GM18868 (cell line): ENCODE measurements around the gene TSTD2.

Experiments
- ATAC-seq: cut with Tn5 transposase; IDR thresholded peaks from one replicate; pipeline ENCODE4 v1.9.1; 2021; ENCODE audit warnings: mild to moderate bottlenecking, moderate library complexity; ENCODE audit not compliant: unreplicated experiment

Gene TSTD2

DNA sequence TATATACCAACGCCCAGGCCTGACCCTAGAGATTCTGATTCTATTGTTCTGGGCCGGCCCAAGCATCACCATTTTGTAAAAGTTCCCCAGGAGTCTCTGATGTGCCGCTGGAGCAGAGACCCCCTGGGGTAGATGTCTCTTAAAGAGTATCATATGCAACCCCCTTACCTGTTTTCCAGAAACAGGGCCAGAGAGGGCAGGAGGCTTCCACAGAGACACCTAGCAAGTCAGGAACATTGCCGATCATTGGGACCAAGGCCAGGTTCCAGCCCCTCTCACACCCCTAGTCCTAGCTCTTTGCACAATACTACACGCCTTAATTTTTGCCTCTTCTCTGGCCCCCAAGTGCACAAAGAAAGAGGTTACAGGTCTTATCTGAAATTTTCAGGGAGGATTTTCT, 67.9 kb downstream of the TSTD2 start:
- no peak for ATAC-seq

DNA sequence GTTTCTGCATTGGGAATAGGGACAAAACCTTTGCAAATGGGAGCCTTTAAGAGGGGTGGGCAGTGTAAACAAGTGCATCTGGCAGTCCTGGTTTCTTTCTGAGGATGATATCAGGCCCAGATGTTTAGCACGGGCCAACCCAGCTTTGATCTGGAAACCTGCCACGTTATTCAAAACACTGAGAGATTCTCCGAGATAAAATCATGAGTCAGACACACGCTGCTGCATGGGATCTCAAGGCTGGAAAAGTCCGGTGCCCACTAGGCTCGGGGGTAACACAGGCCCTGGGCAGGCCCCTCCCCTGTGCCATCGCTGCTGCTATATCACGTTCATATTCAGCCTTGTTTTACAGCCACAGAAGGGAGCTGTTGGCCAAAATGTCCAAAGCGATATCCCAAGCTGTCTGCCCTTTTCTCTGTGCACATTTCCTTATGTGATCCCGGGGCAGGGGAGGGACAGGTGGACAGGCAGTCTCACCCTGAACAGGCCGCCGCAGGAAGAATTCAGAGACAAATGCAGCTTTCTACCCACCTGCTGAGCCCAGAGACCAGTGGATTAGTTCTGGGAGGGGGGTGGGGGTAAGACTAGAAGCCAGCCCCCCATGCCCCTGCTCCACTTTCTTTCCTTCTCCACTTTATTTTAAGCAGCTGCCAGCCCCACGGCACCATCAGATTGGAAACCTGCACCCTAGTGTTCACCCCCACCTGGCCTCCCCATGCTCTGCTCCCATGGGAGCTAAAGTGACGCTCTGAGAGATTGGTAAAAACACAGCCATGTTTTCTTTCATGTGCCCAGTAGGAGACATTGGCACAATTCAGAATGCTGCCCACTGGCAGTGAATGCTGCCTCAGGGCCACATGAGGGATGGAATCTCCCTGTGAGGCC, 68.6 kb downstream of the TSTD2 start:
- no peak for ATAC-seq

DNA sequence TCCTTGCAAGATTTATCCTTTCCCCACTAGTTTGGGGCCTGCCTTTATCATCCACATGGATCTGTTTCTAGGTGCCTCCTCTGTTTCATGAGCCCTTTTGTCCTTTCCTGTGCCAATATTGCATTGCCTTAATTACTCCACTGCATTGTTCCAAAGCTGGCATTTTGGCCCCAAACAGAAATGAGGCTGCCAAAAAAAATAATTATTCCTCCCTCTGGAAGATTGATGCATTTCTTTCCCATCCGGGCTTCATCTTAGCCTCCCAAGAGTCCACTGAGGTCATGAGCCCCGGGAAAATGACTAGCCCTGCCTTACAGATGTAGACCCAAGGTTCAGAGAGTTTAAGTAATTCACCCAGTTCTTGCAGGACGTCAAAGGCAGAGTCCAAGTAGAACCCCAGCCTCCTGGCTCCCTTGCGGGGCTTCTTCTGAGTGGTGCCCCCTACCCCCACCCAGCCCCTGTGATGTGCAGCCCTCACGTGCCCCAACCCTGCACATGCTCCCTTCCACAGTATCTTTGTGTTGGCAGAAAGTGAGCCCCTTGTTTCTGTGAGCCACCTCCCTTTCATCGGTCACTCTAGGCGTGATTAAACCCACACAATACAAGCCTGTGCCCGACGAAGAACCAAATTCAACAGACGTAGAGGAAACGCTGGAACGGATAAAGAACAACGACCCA, 69.6 kb downstream of the TSTD2 start:
- ATAC-seq: no peak

DNA sequence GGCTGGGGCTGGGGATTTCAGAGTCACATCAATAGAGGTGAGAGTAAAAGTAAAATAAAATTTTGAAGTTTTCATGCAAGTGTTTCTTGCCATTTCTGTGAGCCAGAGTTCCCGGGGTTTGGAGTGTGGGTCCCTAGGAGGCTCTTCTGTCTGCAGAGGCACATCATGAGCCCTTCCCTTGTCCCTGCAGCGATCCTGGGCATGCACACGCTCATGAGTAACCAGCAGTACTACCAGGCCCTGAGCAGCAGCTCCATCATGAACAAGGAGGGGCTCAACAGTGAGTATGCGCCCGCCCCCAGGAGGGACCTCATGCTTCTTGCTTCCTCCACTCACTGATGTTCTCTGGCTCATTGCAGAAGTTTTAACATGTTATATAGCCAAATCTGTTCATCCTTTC, 70.6 kb downstream of the TSTD2 start:
- no peak for ATAC-seq

DNA sequence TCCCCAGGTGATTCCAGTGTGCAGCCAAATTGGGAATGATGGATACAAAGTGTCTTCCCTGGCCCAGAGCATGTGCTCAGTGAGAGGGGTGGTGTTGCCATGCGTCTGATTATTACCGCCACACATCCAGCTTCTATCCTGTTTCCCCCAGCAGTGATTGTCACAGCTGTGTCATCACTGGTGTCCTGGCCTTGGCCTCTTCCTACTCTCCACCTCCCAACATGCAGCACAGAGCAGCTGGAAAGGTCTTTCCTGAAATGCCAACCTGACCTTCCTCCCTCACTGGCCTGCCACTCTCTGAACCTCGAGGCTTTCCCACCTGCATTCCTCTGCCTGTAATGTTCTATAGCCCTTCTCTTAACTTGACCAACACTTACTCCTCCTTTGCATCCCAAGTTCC, 71.7 kb downstream of the TSTD2 start:
- no peak for ATAC-seq

DNA sequence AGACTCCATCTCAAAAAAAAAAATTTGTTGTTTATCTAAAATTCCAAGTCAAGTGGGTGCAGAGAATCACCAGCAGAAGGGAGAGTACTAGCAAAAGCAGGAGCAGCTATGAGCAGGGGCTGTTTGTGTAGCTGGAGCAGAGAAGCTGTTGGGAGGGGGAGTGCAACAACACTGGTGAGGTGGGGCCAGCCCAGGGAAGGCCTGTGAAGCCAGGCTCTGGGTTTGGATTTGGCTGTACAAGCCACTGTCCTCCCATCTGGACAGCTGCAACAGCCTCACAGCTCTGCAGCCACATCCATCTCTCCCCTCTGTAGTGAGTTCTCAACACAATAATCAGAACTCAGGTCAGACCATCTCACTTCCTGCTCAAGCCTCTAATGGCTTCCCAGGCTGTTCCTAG, 72.3 kb downstream of the TSTD2 start:
- ATAC-seq: no peak

DNA sequence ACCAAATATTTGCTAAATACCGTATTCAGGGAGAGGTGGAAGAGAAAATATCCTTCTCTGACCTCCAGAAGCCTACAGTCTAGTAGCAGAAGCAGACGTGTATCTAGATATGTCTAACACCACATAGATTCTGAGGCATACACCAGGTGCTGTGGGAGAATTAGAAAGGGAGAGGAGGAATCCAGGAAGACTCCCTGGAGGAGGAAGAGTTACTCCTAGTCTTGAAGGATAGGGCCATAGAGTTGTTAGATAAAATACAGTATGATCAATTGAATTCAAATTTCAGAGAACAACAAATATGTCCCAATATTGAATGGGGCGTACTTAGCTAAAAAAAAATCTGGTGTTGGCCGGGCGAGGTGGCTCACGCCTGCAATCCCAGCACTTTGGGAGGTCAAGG, 73.0 kb downstream of the TSTD2 start:
- ATAC-seq: no peak

DNA sequence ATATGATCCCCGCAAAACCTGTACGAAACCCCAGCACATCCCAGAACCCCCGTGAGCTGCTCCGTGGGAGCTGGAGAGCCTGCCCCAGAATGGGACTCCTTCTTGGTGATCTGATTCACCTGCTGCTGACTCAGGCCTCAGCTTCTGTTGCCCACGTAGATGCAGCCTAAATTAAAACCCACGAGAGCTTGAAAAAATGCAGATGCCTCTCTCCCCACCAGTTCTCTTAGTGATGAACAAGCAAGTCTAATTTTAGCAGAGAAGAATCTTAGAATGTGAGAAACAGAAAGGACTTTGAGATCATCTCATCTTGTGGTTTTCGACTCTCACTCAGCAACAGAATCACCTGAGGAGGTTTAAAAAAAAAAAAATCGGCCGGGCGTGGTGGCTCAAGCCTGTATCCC, 74.1 kb downstream of the TSTD2 start:
- peak; percentile 82 for ATAC-seq

DNA sequence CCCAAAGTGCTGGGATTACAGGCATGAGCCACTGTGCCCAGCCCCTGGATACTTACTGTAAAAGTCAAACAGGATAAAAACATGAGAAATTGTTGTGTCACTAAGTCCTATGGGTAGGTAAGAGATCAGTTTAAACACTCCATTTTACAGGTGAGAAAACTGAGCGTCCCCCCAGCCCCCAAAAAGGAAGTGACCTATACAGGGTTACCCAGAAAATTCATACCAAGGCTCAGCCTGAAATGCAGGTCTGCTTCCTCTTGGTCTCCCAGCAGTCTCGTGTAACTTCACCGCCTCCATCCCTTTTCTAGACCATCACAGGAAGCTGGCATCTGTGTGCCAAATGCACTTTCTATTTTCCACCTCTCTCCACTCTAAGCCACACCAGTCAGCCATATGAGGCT, 74.5 kb downstream of the TSTD2 start:
- peak; percentile 38 for ATAC-seq

DNA sequence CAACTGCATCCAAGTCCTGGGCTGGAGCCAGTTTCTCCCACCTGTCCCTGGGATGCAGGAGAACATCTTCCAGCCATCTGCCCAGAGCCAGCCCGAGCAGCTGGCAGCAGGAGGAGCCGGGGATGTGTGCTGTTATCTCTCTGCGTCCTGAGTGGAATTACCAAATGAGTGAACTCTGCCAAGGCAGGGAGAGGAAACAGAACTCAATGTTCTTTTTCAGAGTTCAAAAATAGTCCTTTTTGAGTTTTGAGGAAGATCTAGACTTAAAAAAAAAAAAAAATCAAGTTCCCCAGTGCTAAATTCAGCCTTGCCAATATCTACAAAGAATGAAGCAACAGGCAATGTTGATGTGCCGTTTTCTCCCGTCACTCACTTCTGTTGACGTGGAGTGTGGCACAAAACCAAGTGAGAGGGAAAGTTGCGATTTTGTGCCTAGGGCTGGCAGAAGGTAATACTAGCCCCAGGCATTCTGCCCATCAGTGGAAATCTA, 75.5 kb downstream of the TSTD2 start:
- ATAC-seq: no peak

DNA sequence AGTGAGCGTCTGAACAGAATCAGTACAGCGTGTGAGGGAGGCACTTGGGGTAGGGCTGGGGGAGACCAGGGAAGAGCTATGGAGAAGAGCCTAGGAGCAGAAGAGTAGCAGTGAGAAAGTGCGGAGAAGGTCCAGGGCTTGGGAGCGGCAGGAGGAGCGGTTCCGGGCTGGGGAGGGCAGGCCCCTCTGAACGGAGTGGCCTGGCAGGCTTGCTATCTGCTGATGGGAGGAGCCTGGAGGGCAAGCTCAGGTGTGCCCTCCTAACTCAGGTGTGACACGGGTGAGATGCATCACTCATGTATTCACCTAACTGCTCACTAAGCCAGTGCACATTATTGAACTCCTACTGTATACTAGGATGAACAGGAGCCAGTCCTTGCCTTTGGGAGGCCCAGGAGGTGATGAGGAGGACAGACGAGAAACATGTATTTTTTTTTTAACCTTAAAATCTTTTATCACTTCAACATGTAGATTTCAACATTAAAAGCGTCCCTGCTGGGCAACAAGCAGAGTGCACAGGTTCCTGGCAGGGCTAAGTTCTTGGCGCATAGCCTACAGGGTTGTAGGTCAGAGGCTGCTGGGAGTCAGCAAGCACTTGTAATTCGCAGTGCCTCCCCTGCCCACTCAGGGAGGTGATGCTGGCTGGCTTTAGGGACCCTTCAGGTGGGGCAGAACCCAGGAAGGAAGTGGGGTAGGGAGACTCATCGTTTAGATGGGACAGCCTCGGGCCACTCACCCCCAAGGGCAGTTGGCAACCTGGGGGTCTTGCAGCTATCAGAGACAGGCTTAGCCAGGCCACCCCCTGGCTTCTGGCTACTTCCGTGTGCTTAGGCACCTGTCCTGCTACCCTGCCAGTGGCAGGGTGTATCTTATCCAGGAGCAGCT, 76.2 kb downstream of the TSTD2 start:
- ATAC-seq: no peak

DNA sequence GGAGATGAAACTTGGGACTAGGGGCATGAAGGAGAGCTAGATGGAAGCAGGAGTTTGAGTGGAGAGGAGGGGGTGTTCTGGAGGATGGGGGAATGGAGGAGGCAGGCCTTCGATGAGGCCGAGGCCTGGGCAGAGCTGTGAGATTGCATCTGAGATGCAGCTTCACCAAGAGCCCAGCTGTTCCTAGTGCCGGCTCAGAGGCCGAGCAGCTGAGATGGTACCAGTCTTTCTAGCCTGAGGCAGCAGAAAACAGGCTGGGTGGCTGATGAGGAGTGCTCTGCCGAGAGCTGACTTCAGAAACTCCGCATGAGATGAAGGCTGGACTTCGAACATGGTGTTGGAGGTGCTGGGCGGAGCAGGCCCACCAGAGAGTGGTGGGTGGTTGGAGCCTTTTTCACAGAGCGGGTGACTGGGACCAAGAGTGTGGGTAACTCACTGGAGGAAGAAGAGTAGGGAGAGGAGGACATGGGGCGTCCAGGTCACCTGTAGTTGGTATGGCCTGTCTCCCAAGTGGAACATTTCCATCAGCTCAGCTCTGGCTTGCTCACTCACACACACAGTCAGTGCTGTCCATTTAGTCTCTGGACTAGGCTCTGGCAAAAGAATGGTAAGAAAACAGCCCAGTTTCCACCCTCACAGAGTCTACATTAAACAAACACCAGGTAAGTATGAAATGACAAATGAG, 77.0 kb downstream of the TSTD2 start:
- no peak for ATAC-seq

DNA sequence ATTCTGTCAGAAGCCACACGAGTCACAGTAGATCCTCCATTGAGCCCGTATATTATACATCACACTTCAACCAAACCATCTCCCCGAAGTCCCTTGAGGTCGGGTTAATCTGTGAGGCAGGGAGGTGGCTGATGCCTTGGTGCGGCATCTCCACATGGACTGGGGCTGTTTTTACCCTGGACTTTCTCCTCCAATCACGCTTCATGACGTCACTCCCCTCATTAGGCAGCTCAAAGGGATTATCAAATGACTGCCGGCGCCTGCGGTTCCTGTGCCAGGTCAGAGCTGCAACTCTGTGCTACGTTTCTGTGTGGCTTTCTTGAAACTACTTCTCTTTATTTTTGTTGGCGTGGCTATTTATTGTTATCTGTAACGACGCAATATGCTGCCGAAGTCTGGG, 78.0 kb downstream of the TSTD2 start:
- ATAC-seq: no peak

DNA sequence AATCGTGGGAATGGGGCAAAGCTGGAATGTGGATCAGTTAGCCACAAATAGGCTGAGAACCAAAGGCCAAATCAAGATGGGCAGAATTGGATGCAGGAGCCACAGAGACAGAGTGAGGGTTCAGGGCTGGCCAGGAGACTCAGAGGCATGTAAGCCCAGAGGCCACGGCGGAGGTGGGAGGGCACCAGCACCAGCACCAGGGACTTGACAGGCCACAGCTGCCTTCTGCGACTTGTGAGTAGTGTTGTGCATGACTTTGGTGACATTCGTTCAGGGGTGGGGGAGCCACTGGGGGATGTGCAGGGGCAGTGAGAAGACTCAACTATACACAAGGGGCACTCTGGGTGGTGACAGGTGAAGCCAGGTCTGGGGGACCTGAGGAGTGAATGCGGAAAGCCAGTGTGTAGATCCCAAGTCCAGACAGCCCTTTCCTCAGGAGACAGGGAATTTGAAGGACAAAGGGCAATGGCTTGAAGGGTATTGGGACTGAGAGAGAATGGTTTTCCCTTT, 78.5 kb downstream of the TSTD2 start:
- no peak for ATAC-seq

DNA sequence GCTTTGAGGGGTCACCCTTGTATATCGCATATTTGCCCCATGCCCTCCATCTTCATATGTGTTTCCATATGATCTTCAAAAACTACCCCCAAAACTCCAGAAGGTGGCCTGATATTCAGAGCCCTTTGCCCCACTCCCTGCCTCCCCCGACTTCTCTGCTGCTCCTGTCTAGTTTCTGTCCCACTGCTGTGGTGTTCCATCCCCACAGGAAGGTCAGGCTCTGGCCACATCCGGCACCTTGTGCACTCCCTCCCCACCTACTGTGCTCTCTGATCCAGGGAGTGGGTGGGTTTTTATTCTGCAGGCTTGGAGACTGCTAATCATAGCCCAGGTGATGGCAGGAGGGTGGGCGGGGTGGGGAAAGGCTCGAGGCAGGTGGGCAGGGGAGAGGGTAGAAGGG, 79.3 kb downstream of the TSTD2 start:
- ATAC-seq: no peak

DNA sequence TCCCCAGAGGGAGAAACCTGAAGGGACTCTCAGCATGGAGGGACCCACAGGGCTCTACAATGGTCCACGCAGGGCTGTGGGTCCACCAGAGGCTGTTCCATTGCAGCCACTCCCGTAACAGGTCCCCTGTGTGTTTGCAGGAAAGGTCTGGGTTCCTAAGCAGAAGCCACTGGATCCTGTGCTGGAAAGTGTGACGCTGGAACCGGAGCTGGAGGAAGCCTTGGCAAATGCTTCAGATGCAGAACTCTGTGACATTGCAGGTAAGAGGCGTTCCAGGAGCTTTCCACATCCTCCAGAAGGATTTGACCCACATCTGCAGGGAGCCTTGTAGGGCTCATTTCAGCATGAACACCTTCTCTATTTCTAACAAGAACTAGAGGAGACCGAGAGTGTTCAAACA, 80.0 kb downstream of the TSTD2 start:
- ATAC-seq: no peak

DNA sequence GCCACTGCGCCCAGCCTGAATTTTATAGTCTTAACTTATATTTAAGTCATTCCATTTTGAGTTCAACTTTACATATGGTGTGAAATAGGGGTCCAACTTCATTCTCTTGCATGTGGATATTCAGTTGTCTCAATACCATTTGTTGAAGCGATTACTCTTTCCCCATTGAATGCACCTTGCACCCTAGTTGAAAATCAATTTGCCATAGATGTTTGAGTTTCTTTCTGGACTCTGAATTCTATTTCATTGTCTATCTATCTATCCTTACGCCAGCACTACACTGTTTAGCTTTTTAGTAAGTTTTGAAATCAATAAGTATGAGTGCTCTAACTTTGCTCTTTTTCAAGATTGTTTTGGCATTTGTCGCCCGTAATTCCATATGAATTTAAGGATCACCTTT, 81.9 kb downstream of the TSTD2 start:
- ATAC-seq: no peak

DNA sequence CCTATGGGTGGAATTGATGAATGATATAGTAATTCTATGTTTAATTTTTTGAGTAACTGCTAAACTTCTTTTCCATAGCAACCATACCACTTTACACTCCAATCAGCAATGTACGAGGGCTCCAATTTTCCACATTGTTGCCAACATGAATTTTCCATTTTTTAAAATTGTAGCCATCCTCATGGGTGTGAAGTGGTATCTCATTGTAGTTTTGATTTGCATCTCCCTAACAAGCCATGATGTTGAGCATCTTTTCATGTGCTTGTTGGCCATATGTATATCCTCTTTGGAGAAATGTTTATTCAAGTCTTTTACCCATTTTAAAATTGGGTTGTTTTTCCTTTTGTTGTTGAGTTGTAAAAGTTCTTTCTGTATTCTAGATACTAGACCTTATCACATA, 82.8 kb downstream of the TSTD2 start:
- no peak for ATAC-seq
